Measurements from ENCODE around the gene RCE1.

The RCE1 gene

GRCh38 chr11:66845143-66845875 lies 2.1 kb downstream of the RCE1 start:
- no peak for DNase-seq

DNA sequence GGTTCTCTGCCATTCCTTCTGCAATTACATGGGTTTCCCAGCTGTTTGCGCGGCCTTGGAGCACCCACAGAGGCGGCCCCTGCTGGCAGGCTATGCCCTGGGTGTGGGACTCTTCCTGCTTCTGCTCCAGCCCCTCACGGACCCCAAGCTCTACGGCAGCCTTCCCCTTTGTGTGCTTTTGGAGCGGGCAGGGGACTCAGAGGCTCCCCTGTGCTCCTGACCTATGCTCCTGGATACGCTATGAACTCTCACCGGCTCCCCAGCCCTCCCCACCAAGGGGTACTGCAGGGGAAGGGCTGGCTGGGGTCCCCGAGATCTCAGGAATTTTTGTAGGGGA lies 2.6 kb downstream of the RCE1 start:
- DNase-seq = no peak

- no peak for DNase-seq
These were observed 3.4 kb downstream of the RCE1 start for GRCh38 chr11:66846671-66847091.

DNA sequence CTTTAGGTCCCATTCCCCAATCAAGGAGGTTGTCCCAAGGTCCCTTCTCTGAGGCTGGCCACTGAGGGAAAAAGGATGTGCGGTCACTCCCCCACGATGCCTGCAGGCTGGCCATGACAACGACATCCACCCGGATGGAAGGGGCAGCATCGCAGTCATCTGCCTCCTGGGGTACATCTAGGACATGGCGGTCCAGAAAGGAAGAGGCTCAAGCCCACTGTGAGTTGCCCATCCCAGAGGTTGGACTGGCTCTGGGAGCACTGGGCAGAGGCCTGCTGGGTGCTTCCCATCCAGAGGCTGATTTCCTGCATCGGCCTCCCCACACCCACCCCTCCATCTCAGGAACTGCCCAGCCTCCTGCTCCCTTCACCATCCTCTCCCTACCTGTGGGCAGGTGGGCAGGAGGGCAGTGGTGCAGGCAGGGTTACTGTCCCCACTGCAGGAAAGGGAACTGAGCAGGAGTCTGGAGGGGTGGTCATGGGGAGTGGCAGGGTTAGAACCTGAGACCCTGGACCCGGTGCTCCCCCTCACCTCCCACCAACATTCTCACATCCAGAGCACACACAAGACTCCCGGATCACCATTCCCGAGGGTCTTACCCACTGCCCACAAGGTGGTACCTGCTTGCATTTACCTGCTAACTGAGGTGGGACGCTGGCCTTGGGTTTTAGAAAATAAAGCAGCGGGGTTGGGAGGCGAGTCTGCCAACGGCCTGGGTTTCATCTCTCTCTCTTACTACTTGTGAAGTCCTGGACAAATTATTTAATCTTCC lies 4.4 kb downstream of the RCE1 start:
- no peak for DNase-seq

- no peak for DNase-seq
These were observed 5.6 kb downstream of the RCE1 start for GRCh38 chr11:66848671-66849500.

DNA sequence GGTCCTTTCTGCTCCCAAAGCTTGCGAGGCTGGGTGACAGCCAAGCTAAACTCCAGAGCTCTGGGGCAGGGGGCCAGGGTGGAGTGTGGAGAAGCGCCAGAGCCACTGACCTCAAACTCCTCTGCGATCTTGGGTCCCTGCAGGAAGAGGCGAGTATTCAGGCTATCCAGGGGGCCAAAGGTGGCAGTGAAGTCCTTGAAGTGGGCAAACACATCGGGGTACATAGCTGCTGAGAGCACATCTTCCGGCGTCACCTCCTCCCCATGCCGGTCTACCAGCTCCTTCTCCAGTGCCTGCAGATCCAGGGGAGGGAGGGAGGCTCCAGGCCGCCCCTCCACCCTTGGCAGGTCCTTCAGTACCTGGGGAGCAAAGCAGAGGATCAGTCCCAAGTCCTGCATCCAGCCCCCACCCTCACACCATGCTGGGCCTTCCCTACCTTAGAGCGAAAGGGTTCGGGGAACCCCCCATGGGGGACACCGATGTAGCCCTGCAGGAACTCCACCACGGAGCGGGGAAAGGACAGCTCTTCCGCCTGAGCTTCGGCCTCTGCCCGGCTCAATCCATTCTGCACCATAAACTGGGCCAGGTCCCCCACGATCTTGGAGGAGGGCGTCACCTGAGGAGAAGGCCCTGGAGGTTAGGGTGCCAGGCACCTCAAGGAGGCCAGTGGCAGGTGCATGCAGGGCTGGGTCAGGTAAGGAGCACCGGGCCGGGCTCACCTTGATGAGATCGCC lies 6.4 kb downstream of the RCE1 start:
- DNase-seq = no peak

- DNase-seq = no peak
These were observed 7.0 kb downstream of the RCE1 start for GRCh38 chr11:66850235-66850587.

DNA sequence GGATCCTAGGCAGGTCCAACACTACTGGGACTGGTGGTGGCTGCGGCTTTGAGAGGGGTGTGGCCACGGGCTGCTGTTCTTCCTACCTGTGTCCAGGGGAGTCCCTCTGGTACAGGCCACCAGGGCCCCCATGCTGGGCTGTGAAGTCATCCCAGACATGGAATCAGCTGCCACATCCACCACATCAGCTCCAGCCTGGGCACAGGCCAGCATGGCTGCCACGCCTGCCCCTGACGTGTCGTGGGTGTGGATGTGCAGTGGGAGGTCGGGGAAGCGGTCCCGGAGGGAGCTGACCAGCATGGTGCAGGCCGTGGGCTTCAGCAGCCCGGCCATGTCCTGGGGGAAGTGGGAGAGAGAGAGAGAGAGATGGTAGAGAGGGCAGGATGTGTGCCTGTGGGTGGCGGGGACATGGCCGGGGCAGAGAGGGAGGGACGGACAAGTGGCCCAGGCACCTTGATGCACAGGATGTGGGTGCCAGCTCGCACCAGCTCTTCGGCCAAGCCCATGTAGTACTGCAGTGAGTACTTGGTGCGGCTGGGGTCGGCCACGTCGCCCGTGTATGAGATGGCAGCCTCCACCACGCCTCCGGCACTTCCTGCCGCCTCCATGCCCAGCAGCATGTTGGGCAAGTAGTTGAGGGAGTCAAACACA lies 7.5 kb downstream of the RCE1 start:
- DNase-seq = no peak

DNA sequence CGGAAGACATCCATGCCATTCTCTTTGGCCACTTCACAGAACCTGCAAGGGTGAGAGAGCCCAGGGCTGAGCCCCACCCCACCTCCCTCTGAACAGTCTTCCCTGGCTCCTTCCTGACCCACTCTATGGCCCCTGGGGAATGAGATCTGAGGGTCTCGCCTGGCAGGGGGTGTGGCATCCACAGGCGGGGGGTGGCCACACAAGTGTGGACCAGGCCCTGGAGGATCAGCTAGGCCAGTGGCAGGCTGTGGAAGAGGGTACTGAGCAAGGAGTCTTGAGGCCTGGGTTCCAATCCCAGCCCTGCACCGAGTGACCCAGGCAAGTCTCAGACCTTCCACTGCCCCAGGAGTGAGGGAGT lies 8.0 kb downstream of the RCE1 start:
- DNase-seq = no peak

DNA sequence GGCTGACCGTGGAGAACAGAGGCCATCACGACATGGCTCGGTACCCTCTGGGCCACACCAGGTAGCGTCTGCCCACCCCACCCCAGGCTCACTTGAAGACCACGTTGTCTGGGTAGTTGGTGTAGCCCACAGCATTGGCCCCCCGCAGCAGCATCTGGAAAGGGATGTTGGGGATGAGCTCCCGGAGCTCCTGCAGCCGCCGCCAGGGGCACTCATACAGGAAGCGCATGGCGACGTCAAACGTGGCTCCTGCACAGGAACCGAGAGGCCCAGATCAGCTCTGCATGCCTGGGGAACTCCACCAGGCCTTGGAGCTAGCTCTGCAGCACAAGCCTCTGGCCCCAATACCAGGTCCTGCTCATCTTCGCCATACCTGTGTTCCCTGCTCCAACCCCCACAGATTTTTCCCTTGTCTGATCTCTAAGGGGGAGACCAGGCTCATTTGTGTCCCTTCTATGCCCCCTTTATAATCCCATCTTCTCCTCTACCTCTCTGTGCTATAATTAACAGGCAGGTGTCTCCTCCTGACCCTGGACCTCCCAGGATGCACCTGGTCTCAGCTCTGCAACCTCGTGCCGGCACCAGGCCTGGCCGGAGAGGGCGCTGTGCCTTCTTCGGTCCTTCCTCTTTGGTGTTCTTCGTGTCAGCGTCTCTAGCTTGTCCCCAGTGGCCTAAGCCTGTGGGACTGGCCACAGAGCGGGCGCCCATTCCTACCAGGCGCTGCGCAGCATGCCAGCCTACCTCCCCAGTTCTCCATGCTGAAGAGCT lies 8.6 kb downstream of the RCE1 start:
- DNase-seq = no peak

- no peak for DNase-seq
These were observed 9.4 kb downstream of the RCE1 start for GRCh38 chr11:66852466-66853241.

- DNase-seq = no peak
These were observed 10.3 kb downstream of the RCE1 start for GRCh38 chr11:66853242-66854229.

GRCh38 chr11:66854231-66854661 lies 11.0 kb downstream of the RCE1 start:
- no peak for DNase-seq

DNA sequence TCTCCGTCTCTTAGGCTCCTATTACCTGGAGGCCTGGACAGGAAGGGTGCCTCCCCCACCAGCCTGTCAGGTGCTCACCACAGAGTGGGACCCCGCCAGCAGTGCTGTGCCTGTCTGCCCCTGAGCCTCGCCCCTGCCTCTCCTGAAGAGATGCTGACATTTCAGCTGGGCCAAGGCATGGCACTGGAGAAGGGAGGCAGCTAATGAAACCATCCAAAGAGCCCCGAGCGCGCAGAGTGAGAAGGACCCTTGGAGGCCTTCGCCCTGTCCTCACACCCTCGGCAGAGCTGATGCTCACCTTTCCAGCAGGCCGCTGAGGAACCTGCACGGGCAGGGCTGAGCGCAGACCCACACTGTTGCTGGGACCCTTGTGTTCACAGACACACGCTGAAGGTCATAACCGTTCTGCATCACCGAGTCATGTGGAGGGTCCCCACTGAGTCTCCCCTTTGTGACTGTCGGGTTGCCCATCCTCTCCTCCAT lies 11.5 kb downstream of the RCE1 start:
- DNase-seq = no peak

DNA sequence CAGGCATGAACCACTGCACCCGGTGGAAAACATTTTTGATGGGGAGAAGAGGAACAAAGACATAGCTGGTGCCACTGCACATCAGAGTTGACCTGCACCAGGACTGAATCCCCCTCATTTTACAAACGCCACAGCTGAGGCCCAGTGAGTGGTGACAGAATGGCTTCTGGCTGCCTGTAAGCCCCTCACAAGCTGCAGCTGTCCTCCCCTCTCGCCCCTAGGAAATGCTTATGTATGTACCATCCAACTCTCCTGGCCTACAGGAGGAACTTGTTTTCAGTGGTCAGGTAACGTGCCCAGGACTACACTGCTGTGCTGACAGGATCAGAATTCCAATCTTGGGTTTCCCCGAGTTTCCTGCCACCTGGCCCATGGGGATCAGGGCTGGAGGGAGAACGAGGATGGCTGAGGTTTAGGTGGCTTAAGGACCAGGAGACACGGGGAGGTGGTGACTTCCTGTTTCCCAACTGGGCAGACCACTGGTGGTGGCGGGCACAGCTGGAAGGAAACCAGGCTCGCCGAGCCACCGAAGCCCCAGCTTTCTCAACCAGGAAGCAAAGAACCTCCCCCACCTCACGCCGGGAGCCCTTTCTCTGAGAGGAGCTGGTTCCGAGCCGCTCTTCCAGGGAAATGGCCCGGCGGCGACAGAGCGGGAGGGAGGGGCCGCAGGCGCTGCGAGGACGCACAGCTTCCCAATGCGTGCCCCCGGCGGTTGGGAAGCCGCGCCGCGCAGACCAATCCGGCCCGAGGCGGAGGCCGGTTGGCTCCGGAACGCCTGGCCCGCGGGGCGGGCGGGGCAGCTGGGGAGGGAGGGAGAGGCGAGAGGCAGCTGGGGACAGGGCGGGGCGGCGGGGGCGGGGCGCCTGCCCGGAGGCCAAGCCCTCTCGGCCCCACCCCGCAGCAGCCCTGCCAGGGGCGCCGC lies 12.6 kb downstream of the RCE1 start:
- DNase-seq = peak; percentile 92

GRCh38 chr11:66856496-66857233 lies 13.4 kb downstream of the RCE1 start, which contains the start of gene LRFN4:
Gene LRFN4 (plus strand): TSS chr11:66857064. CDS start chr11:66857745, 681 bp downstream.
- DNase-seq = peak; percentile 74

DNA sequence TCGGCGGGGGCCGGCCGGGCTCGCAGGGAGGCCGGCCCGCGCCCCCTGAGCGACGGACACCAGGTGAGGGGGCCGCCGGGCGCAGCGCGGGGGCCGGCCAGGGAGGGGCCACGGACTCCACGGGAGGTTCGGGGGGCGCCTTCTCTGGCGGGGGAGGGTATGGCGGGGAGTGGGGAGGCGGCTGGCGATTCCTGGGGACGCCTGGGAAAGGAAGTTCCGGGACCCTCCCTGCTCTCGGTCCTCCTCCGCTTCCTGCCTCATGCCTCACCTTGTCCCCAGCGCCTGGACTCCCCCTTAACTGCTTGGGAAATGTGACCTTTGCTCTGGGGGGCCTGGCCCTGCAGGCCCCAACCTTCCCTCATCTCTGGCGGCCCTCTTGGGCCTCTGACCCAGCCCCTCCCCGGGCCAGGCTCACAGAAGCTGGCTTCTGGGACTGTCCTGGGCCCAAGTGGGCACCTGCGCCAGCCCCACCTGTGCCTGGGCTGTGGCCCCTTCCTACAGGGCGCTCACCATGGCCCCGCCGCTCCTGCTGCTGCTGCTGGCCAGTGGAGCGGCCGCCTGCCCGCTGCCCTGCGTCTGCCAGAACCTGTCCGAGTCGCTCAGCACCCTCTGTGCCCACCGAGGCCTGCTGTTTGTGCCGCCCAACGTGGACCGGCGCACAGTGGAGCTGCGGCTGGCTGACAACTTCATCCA lies 14.1 kb downstream of the RCE1 start:
- DNase-seq = no peak

Measured in NCI-H510A treated with DMSO at 0.1 percent for 48 hours (cell line).